ENCODE measurements around the gene KIR2DL3.
"Not testable (repeated sequence)": the region's sequence is repeated elsewhere in the genome, so short reads cannot be mapped to it uniquely, and the experiment has no call there.

DNA sequence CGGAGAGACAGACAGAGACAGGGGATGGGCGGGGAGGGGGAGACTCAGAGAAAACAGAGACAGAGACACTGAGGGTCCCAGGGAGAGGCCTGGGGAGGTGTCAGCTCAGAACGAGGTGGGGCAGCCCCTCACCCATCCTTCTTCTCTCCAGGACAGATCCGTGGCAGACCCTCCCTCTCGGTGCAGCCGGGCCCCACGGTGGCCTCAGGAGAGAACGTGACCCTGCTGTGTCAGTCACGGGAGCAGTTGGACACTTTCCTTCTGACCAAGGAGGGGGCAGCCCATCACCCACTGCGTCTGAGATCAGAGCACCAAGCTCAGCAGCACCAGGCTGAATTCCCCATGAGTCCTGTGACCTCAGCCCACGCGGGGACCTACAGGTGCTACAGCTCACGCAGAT lies 28.4 kb upstream of the KIR2DL3 start:
- not testable (repeated sequence) for TF ChIP-seq EGR2 (tag by site-specific recombination; IDR thresholded peaks at IDR 0.05; ENCODE audit: low read depth)
- TF ChIP-seq, protein P1, sequence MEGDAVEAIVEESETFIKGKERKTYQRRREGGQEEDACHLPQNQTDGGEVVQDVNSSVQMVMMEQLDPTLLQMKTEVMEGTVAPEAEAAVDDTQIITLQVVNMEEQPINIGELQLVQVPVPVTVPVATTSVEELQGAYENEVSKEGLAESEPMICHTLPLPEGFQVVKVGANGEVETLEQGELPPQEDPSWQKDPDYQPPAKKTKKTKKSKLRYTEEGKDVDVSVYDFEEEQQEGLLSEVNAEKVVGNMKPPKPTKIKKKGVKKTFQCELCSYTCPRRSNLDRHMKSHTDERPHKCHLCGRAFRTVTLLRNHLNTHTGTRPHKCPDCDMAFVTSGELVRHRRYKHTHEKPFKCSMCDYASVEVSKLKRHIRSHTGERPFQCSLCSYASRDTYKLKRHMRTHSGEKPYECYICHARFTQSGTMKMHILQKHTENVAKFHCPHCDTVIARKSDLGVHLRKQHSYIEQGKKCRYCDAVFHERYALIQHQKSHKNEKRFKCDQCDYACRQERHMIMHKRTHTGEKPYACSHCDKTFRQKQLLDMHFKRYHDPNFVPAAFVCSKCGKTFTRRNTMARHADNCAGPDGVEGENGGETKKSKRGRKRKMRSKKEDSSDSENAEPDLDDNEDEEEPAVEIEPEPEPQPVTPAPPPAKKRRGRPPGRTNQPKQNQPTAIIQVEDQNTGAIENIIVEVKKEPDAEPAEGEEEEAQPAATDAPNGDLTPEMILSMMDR (tag by site-specific recombination; IDR thresholded peaks at IDR 0.05), result not testable (repeated sequence)
- TF ChIP-seq, protein P2, sequence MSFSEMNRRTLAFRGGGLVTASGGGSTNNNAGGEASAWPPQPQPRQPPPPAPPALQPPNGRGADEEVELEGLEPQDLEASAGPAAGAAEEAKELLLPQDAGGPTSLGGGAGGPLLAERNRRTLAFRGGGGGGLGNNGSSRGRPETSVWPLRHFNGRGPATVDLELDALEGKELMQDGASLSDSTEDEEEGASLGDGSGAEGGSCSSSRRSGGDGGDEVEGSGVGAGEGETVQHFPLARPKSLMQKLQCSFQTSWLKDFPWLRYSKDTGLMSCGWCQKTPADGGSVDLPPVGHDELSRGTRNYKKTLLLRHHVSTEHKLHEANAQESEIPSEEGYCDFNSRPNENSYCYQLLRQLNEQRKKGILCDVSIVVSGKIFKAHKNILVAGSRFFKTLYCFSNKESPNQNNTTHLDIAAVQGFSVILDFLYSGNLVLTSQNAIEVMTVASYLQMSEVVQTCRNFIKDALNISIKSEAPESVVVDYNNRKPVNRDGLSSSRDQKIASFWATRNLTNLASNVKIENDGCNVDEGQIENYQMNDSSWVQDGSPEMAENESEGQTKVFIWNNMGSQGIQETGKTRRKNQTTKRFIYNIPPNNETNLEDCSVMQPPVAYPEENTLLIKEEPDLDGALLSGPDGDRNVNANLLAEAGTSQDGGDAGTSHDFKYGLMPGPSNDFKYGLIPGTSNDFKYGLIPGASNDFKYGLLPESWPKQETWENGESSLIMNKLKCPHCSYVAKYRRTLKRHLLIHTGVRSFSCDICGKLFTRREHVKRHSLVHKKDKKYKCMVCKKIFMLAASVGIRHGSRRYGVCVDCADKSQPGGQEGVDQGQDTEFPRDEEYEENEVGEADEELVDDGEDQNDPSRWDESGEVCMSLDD (tag by site-specific recombination; IDR thresholded peaks at IDR 0.05), result not testable (repeated sequence)
- TF ChIP-seq, protein P3, sequence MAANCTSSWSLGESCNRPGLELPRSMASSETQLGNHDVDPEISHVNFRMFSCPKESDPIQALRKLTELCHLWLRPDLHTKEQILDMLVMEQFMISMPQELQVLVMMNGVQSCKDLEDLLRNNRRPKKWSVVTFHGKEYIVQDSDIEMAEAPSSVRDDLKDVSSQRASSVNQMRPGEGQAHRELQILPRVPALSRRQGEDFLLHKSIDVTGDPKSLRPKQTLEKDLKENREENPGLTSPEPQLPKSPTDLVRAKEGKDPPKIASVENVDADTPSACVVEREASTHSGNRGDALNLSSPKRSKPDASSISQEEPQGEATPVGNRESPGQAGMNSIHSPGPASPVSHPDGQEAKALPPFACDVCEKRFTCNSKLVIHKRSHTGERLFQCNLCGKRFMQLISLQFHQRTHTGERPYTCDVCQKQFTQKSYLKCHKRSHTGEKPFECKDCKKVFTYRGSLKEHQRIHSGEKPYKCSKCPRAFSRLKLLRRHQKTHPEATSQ (tag by site-specific recombination; IDR thresholded peaks at IDR 0.05), result not testable (repeated sequence)

Data from HEK293 (cell line).